ENCODE data around the gene MEAK7. TPM values are rescaled to one million over a fixed set of nuclear protein-coding genes. Genes with fewer than 3 reads are reported as not detected.

MEAK7 gene
- total RNA-seq, 3 donors from 2014 or later: 18.4 to 23.9 (median 22.2) TPM

- Histone ChIP-seq H3K4me3 (no peak overlapping the region), H3K9me3 (no peaks in the 10 kb centered on the region), H3K36me3 (ENCODE audit: low read depth) (no peaks in the 10 kb centered on the region), H3K4me1 (ENCODE audit: low read depth) (no peaks in the 10 kb centered on the region)
- intact Hi-C loops (cut with DNase I, micrococcal nuclease): no loop called here
- TF ChIP-seq CTCF (IDR thresholded peaks at IDR 0.05): no peak
- DNase-seq (no peak), ATAC-seq (no peak)
Observed at GRCh38 chr16:84548508-84548907, 44.0 kb upstream of the MEAK7 start.

GRCh38 chr16:84547546-84548061, 43.1 kb upstream of the MEAK7 start:
- Histone ChIP-seq H3K4me1 (ENCODE audit: low read depth) (no peaks in the 10 kb centered on the region), H3K9me3 (no peaks in the 10 kb centered on the region), H3K4me3 (no peak overlapping the region), H3K36me3 (ENCODE audit: low read depth) (no peaks in the 10 kb centered on the region)
- TF ChIP-seq CTCF (IDR thresholded peaks at IDR 0.05): no peak
- intact Hi-C loops (cut with DNase I, micrococcal nuclease): no loop called here
- ATAC-seq (no peak), DNase-seq (peak in 1 of 3 donors; percentile 16)

- no peaks in the 10 kb centered on the region for H3K36me3 ChIP-seq (ENCODE audit: low read depth)
- intact Hi-C loops (cut with DNase I, micrococcal nuclease): no loop called here
- TF ChIP-seq CTCF (IDR thresholded peaks at IDR 0.05): no peak
- H3K4me3 ChIP-seq: no peak overlapping the region
- no peaks in the 10 kb centered on the region for H3K4me1 ChIP-seq (ENCODE audit: low read depth)
- ATAC-seq (no peak), DNase-seq (peak in 1 of 3 donors; percentile 20)
- no peaks in the 10 kb centered on the region for H3K9me3 ChIP-seq
Observed at GRCh38 chr16:84546669-84547545, 42.4 kb upstream of the MEAK7 start.

- intact Hi-C loops (cut with DNase I, micrococcal nuclease): no loop called here
- DNase-seq: peak in 1 of 3 donors; percentile 16
- Histone ChIP-seq H3K4me1 (ENCODE audit: low read depth) (no peaks in the 10 kb centered on the region), H3K4me3 (no peak overlapping the region), H3K9me3 (no peaks in the 10 kb centered on the region), H3K36me3 (ENCODE audit: low read depth) (no peaks in the 10 kb centered on the region)
- ATAC-seq: no peak
- TF ChIP-seq CTCF (IDR thresholded peaks at IDR 0.05): no peak
Observed at GRCh38 chr16:84545114-84545737, 40.8 kb upstream of the MEAK7 start.

- DNase-seq (peak in 2 of 3 donors; percentile 55 to 58), ATAC-seq (peak; percentile 65)
- Histone ChIP-seq H3K36me3 (ENCODE audit: low read depth) (no peaks in the 10 kb centered on the region), H3K4me3 (no peak overlapping the region), H3K4me1 (ENCODE audit: low read depth) (no peaks in the 10 kb centered on the region), H3K9me3 (no peaks in the 10 kb centered on the region)
- TF ChIP-seq CTCF (IDR thresholded peaks at IDR 0.05): no peak
- intact Hi-C loops (cut with DNase I, micrococcal nuclease): no loop called here
Observed at GRCh38 chr16:84544031-84544773, 39.7 kb upstream of the MEAK7 start.

Measured in mucosa of descending colon (tissue), 3 donors.